Keratinocyte (primary cell): Measurements from ENCODE around the gene UBL5. TPM values are rescaled to one million over a fixed set of nuclear protein-coding genes. Genes with fewer than 3 reads are reported as not detected.

ENCODE experiments used
- DNase-seq: peaks from one replicate; pipeline ENCODE4 v3.0.0-alpha.2; 2011; ENCODE audit warnings: low read depth, missing footprints, low spot score
- FAIRE-seq: peaks from 2 replicates; lab custom pipeline; 2011; peaks lifted over from hg19 to GRCh38; lab: Jason Lieb, UNC
- H2AFZ ChIP-seq: 2 replicates; pipeline ENCODE4 v1.6.0; 2012; ENCODE audit warnings: low read length, control low read depth, inconsistent platforms; ENCODE audit not compliant: control insufficient read depth
- H3K27ac ChIP-seq: 2 replicates; pipeline ENCODE4 v1.5.1; 2011; ENCODE audit warnings: low read length; ENCODE audit not compliant: control insufficient read depth, insufficient read depth
- H3K27me3 ChIP-seq: 3 replicates; pipeline ENCODE4 v1.6.0; 2011; ENCODE audit warnings: low read length; ENCODE audit not compliant: control insufficient read depth, insufficient read depth; ENCODE audit errors: extremely low read depth
- H3K36me3 ChIP-seq, 2 experiments: 2 replicates in 1 of 2; 3 replicates in 1 of 2; pipeline ENCODE4 v1.5.1; 2011; ENCODE audit warnings: low read length in 2 of 2, mild to moderate bottlenecking in 1 of 2; ENCODE audit not compliant: control insufficient read depth in 2 of 2, insufficient read depth in 2 of 2; ENCODE audit errors: extremely low read depth in 1 of 2
- H3K4me1 ChIP-seq: 3 replicates; pipeline ENCODE4 v1.5.1; 2011; ENCODE audit warnings: low read length; ENCODE audit not compliant: control insufficient read depth, insufficient read depth; ENCODE audit errors: extremely low read depth
- H3K4me2 ChIP-seq: 3 replicates; pipeline ENCODE4 v1.6.0; 2011; ENCODE audit warnings: low read depth, low read length; ENCODE audit not compliant: control insufficient read depth, insufficient read depth; ENCODE audit errors: extremely low read depth
- H3K4me3 ChIP-seq, 3 experiments: fragments of 200-600 bp in 1 of 3; sonication (generic) in 1 of 3; 2 replicates in 2 of 3; 3 replicates in 1 of 3; pipeline ENCODE4 v1.5.1; 2011 to 2016; ENCODE audit warnings: low read length in 3 of 3, mild to moderate bottlenecking in 3 of 3, control low read depth in 2 of 3, inconsistent platforms in 1 of 3, low read depth in 1 of 3, mixed read lengths in 1 of 3, mixed run types in 1 of 3, moderate library complexity in 1 of 3; ENCODE audit not compliant: control insufficient read depth in 2 of 3, insufficient read depth in 2 of 3; ENCODE audit errors: extremely low read depth in 1 of 3
- H3K79me2 ChIP-seq: 2 replicates; pipeline ENCODE4 v1.6.0; 2012; ENCODE audit warnings: low read length; ENCODE audit not compliant: control insufficient read depth, insufficient read depth
- H3K9ac ChIP-seq: 3 replicates; pipeline ENCODE4 v1.6.0; 2011; ENCODE audit warnings: low read length; ENCODE audit not compliant: control insufficient read depth, insufficient read depth; ENCODE audit errors: extremely low read depth
- H3K9me1 ChIP-seq: 3 replicates; pipeline ENCODE4 v1.6.0; 2011; ENCODE audit warnings: low read length; ENCODE audit not compliant: control insufficient read depth, insufficient read depth; ENCODE audit errors: extremely low read depth
- H3K9me3 ChIP-seq: 2 replicates; pipeline ENCODE4 v1.5.1; 2012; ENCODE audit warnings: low read depth, low read length; ENCODE audit not compliant: control insufficient read depth
- H4K20me1 ChIP-seq: 3 replicates; pipeline ENCODE4 v1.6.0; 2011; ENCODE audit warnings: low read length; ENCODE audit not compliant: control insufficient read depth, insufficient read depth; ENCODE audit errors: extremely low read depth
- CTCF ChIP-seq, 3 experiments: IDR thresholded peaks in 1 of 3; conservative IDR thresholded peaks in 1 of 3; optimal IDR thresholded peaks in 1 of 3; 2 replicates in 2 of 3; 3 replicates in 1 of 3; pipeline versions ENCODE3 to v1.5.1; 2011; ENCODE audit warnings: low read length in 3 of 3, mild to moderate bottlenecking in 3 of 3, moderate library complexity in 2 of 3, control low read depth in 1 of 3, inconsistent platforms in 1 of 3; ENCODE audit not compliant: insufficient read depth in 2 of 3; ENCODE audit errors: extremely low read depth in 1 of 3
- EZH2 ChIP-seq: IDR thresholded peaks from one replicate; pipeline ENCODE4 v1.6.1; 2012; ENCODE audit warnings: inconsistent platforms, mild to moderate bottlenecking, low read length, moderate library complexity
- dilution Hi-C: fragments of 300-500 bp; cut with MboI; formaldehyde crosslinking; loops from one replicate; pipeline ENCODE4 v1.7.0; 2020; ENCODE audit warnings: low sequenced_read_pairs; ENCODE audit not compliant: extremely low pct_ligation_motif_present
- polyA plus RNA-seq, 5 experiments: library from polyadenylated mRNA; depleted of rRNA in 3 of 5; stranded (reverse) in 3 of 5; stranded (forward) in 1 of 5; unstranded in 1 of 5; fragments of >200 nt; gene quantifications; 1 replicate in 1 of 5; 2 replicates in 3 of 5; 3 replicates in 1 of 5; pipeline versions ENCODE4 v1.2.1 to v1.2.3, GENCODE V29; 2011 to 2012; ENCODE audit warnings: missing spikeins in 2 of 5, low read depth in 1 of 5, low replicate concordance in 1 of 5

The UBL5 gene
- polyA plus RNA-seq, 1 donor (not counting 4 experiments of a cell fraction or from before 2014, with no cell fraction given) = 995 TPM

GRCh38 chr19:9865732-9866501 lies 38.2 kb downstream of the UBL5 start:
- Histone ChIP-seq H3K4me3 (no peak overlapping the region), H3K36me3 (no peaks in the 10 kb centered on the region), H3K4me1 (no peaks in the 10 kb centered on the region), H2AFZ (no peak overlapping the region), H3K27ac (no peak overlapping the region), H3K79me2 (no peaks in the 10 kb centered on the region), H3K9ac (no peak overlapping the region), H3K9me3 (no peaks in the 10 kb centered on the region), H3K9me1 (no peaks in the 10 kb centered on the region), H4K20me1 (no peaks in the 10 kb centered on the region), H3K27me3 (peaks cover 5% of the 10 kb centered on the region), H3K4me2 (no peak overlapping the region)
- DNase-seq (no peak), FAIRE-seq (no peak)
- dilution Hi-C loops = no loop called here
- TF ChIP-seq EZH2 (no peak), CTCF (optimal IDR thresholded peaks at IDR 0.05 in 1 of 3, IDR thresholded peaks at IDR 0.05 in 1 of 3, conservative IDR thresholded peaks at IDR 0.05 in 1 of 3; ENCODE audit: extremely low read depth in 1 of 3, insufficient read depth in 2 of 3, low read length in 3 of 3) (no peak)

- FAIRE-seq = no peak
- H3K36me3 ChIP-seq = no peaks in the 10 kb centered on the region
- no peak for DNase-seq
- H3K9me1 ChIP-seq = no peaks in the 10 kb centered on the region
- no peak overlapping the region for H3K27ac ChIP-seq
- H3K9me3 ChIP-seq = no peaks in the 10 kb centered on the region
- dilution Hi-C loops = no loop called here
- no peak overlapping the region for H2AFZ ChIP-seq
- H3K4me3 ChIP-seq = no peak overlapping the region
- H3K9ac ChIP-seq = no peak overlapping the region
- H4K20me1 ChIP-seq = no peaks in the 10 kb centered on the region
- TF ChIP-seq CTCF (optimal IDR thresholded peaks at IDR 0.05 in 1 of 3, IDR thresholded peaks at IDR 0.05 in 1 of 3, conservative IDR thresholded peaks at IDR 0.05 in 1 of 3; ENCODE audit: extremely low read depth in 1 of 3, insufficient read depth in 2 of 3, low read length in 3 of 3) (no peak), EZH2 (no peak)
- H3K27me3 ChIP-seq = no peaks in the 10 kb centered on the region
- no peak overlapping the region for H3K4me2 ChIP-seq
- H3K79me2 ChIP-seq = no peaks in the 10 kb centered on the region
- H3K4me1 ChIP-seq = no peaks in the 10 kb centered on the region
Measured at GRCh38 chr19:9868983-9869617, 41.4 kb downstream of the UBL5 start.
